ENCODE data around the gene ZNF268. TPM values are rescaled to one million over a fixed set of nuclear protein-coding genes. Genes with fewer than 3 reads are reported as not detected.

Gene ZNF268
- total RNA-seq, 1 experiment from 2014 or later = 25.3 TPM

GRCh38 chr12:133145981-133146380, 35.3 kb upstream of the ZNF268 start (continued):
- TF ChIP-seq, protein P1, sequence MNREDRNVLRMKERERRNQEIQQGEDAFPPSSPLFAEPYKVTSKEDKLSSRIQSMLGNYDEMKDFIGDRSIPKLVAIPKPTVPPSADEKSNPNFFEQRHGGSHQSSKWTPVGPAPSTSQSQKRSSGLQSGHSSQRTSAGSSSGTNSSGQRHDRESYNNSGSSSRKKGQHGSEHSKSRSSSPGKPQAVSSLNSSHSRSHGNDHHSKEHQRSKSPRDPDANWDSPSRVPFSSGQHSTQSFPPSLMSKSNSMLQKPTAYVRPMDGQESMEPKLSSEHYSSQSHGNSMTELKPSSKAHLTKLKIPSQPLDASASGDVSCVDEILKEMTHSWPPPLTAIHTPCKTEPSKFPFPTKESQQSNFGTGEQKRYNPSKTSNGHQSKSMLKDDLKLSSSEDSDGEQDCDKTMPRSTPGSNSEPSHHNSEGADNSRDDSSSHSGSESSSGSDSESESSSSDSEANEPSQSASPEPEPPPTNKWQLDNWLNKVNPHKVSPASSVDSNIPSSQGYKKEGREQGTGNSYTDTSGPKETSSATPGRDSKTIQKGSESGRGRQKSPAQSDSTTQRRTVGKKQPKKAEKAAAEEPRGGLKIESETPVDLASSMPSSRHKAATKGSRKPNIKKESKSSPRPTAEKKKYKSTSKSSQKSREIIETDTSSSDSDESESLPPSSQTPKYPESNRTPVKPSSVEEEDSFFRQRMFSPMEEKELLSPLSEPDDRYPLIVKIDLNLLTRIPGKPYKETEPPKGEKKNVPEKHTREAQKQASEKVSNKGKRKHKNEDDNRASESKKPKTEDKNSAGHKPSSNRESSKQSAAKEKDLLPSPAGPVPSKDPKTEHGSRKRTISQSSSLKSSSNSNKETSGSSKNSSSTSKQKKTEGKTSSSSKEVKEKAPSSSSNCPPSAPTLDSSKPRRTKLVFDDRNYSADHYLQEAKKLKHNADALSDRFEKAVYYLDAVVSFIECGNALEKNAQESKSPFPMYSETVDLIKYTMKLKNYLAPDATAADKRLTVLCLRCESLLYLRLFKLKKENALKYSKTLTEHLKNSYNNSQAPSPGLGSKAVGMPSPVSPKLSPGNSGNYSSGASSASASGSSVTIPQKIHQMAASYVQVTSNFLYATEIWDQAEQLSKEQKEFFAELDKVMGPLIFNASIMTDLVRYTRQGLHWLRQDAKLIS (CRISPR knock-in tag; IDR thresholded peaks at IDR 0.05; ENCODE audit: borderline replicate concordance) = no peak
- no peak for TF ChIP-seq ZNF121 (CRISPR knock-in tag; IDR thresholded peaks at IDR 0.05)
- TF ChIP-seq NFATC4 (CRISPR knock-in tag; IDR thresholded peaks at IDR 0.05) = no peak
- TF ChIP-seq, protein P2, sequence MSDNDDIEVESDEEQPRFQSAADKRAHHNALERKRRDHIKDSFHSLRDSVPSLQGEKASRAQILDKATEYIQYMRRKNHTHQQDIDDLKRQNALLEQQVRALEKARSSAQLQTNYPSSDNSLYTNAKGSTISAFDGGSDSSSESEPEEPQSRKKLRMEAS (CRISPR knock-in tag; IDR thresholded peaks at IDR 0.05) = no peak
- TF ChIP-seq, protein P3, sequence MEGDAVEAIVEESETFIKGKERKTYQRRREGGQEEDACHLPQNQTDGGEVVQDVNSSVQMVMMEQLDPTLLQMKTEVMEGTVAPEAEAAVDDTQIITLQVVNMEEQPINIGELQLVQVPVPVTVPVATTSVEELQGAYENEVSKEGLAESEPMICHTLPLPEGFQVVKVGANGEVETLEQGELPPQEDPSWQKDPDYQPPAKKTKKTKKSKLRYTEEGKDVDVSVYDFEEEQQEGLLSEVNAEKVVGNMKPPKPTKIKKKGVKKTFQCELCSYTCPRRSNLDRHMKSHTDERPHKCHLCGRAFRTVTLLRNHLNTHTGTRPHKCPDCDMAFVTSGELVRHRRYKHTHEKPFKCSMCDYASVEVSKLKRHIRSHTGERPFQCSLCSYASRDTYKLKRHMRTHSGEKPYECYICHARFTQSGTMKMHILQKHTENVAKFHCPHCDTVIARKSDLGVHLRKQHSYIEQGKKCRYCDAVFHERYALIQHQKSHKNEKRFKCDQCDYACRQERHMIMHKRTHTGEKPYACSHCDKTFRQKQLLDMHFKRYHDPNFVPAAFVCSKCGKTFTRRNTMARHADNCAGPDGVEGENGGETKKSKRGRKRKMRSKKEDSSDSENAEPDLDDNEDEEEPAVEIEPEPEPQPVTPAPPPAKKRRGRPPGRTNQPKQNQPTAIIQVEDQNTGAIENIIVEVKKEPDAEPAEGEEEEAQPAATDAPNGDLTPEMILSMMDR (IDR thresholded peaks at IDR 0.05) = no peak

DNA sequence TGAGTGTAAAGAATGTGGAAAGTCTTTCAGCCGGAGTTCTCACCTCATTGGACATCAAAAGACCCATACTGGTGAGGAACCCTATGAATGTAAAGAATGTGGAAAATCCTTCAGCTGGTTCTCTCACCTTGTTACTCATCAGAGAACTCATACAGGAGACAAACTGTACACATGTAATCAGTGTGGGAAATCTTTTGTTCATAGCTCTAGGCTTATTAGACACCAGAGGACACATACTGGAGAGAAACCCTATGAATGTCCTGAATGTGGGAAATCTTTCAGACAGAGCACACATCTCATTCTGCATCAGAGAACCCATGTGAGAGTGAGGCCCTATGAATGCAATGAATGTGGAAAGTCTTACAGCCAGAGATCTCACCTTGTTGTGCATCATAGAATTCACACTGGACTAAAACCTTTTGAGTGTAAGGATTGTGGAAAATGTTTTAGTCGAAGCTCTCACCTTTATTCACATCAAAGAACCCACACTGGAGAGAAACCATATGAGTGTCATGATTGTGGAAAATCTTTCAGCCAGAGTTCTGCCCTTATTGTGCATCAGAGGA, 25.1 kb upstream of the ZNF268 start:
- CTCF ChIA-PET = no interaction called here
- no peak overlapping the region for H3K27ac Mint-ChIP-seq
- DNase-seq (ENCODE audit: low spot score) (no peak), ATAC-seq (no peak)
- no peaks in the 10 kb centered on the region for H3K27me3 Mint-ChIP-seq (ENCODE audit: low read depth)
- TF ChIP-seq RORB (CRISPR knock-in tag; IDR thresholded peaks at IDR 0.05) (no peak), RELA (CRISPR knock-in tag; IDR thresholded peaks at IDR 0.05; ENCODE audit: borderline replicate concordance) (no peak), NFYB (CRISPR knock-in tag; conservative IDR thresholded peaks at IDR 0.05; ENCODE audit: low read depth) (no peak), ZNF671 (CRISPR knock-in tag; IDR thresholded peaks at IDR 0.05) (no peak), FOXJ3 (CRISPR knock-in tag; IDR thresholded peaks at IDR 0.05; ENCODE audit: borderline replicate concordance) (no peak), ZMAT4 (CRISPR knock-in tag; IDR thresholded peaks at IDR 0.05) (no peak), USF2 (CRISPR knock-in tag; IDR thresholded peaks at IDR 0.05) (no peak), KAT7 (CRISPR knock-in tag; IDR thresholded peaks at IDR 0.05; ENCODE audit: borderline replicate concordance) (no peak), ZNF512 (CRISPR knock-in tag; IDR thresholded peaks at IDR 0.05; ENCODE audit: borderline replicate concordance) (no peak), MYBL2 (CRISPR knock-in tag; IDR thresholded peaks at IDR 0.05) (no peak), ZBTB43 (CRISPR knock-in tag; IDR thresholded peaks at IDR 0.05) (no peak)
- TF ChIP-seq, protein P4, sequence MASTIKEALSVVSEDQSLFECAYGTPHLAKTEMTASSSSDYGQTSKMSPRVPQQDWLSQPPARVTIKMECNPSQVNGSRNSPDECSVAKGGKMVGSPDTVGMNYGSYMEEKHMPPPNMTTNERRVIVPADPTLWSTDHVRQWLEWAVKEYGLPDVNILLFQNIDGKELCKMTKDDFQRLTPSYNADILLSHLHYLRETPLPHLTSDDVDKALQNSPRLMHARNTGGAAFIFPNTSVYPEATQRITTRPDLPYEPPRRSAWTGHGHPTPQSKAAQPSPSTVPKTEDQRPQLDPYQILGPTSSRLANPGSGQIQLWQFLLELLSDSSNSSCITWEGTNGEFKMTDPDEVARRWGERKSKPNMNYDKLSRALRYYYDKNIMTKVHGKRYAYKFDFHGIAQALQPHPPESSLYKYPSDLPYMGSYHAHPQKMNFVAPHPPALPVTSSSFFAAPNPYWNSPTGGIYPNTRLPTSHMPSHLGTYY (CRISPR knock-in tag; IDR thresholded peaks at IDR 0.05) = no peak
- TF ChIP-seq, protein P5, sequence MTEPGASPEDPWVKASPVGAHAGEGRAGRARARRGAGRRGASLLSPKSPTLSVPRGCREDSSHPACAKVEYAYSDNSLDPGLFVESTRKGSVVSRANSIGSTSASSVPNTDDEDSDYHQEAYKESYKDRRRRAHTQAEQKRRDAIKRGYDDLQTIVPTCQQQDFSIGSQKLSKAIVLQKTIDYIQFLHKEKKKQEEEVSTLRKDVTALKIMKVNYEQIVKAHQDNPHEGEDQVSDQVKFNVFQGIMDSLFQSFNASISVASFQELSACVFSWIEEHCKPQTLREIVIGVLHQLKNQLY (CRISPR knock-in tag; IDR thresholded peaks at IDR 0.05) = no peak
- TF ChIP-seq, protein P2 (CRISPR knock-in tag; IDR thresholded peaks at IDR 0.05) = no peak
- no peaks in the 10 kb centered on the region for H3K4me1 Mint-ChIP-seq
- POLR2A ChIA-PET = no interaction called here
- H3K36me3 Mint-ChIP-seq = peaks cover 93% of the 10 kb centered on the region
- no peak overlapping the region for H3K4me3 Mint-ChIP-seq
- H3K9me3 Mint-ChIP-seq = peaks cover 90% of the 10 kb centered on the region
